GM19452 (cell line): ENCODE measurements around the gene FBXL19.

Source experiments
- ATAC-seq: cut with Tn5 transposase; IDR thresholded peaks from one replicate; pipeline ENCODE4 v1.9.1; 2021; ENCODE audit not compliant: unreplicated experiment

Gene FBXL19

GRCh38 chr16:30985401-30986128 lies 62.2 kb downstream of the FBXL19 start:
- ATAC-seq, result no peak

GRCh38 chr16:30986129-30986991 lies 63.0 kb downstream of the FBXL19 start:
- ATAC-seq, result no peak

- ATAC-seq, result no peak
Observed at GRCh38 chr16:30987581-30988190, 64.3 kb downstream of the FBXL19 start.

GRCh38 chr16:30989469-30990047 lies 66.2 kb downstream of the FBXL19 start:
- ATAC-seq, result no peak

GRCh38 chr16:30990105-30990504 lies 66.7 kb downstream of the FBXL19 start:
- no peak for ATAC-seq

GRCh38 chr16:30991052-30991451 lies 67.7 kb downstream of the FBXL19 start:
- no peak for ATAC-seq

- ATAC-seq, result no peak
Observed at GRCh38 chr16:30992276-30992780, 69.0 kb downstream of the FBXL19 start.

GRCh38 chr16:30992931-30993816 lies 69.8 kb downstream of the FBXL19 start:
- no peak for ATAC-seq

GRCh38 chr16:30995927-30996323 lies 72.6 kb downstream of the FBXL19 start:
- ATAC-seq, result no peak

GRCh38 chr16:30996324-30996984 lies 73.1 kb downstream of the FBXL19 start:
- no peak for ATAC-seq

- peak; percentile 76 for ATAC-seq
Observed at GRCh38 chr16:30996985-30997724, 73.8 kb downstream of the FBXL19 start.

GRCh38 chr16:30997725-30998711 lies 74.6 kb downstream of the FBXL19 start:
- ATAC-seq, result no peak
